ENCODE results near the gene RHOA. TPM values are rescaled to one million over a fixed set of nuclear protein-coding genes. Genes with fewer than 3 reads are reported as not detected.

The RHOA gene
- total and polyA plus RNA-seq, 2 of the 8 experiments (the other 6 are each of a cell fraction or from before 2014, with no cell fraction given) = 176 to 397 TPM

GRCh38 chr3:49324768-49325167 is 87.0 kb downstream of the RHOA start:
- Histone ChIP-seq H4K20me1 (replicated peaks in 1 of 2; ENCODE audit: control insufficient read depth in 1 of 2, insufficient read depth in 2 of 2, low read length in 2 of 2) (no peaks in the 10 kb centered on the region), H2AFZ (ENCODE audit: low read length) (no peak overlapping the region), H2BK20ac (ENCODE audit: low read length) (no peak overlapping the region), H4K91ac (replicated peaks; ENCODE audit: insufficient read length, low read length) (no peak overlapping the region), H3K27ac (ENCODE audit: low read depth, low read length) (no peak overlapping the region), H4K5ac (ENCODE audit: insufficient read length, low read depth, low read length) (no peak overlapping the region), H3K56ac (replicated peaks; ENCODE audit: insufficient read length, low read depth, low read length) (no peak overlapping the region), H3K4ac (replicated peaks; ENCODE audit: insufficient read length, low read depth, low read length) (no peak overlapping the region), H4K8ac (ENCODE audit: extremely low read depth, insufficient read depth, low read length) (no peak overlapping the region; the same call in 1 of the 2 replicates), H3K27me3 (replicated peaks in 1 of 4; ENCODE audit: control insufficient read depth in 3 of 4, extremely low read depth in 1 of 4, insufficient read depth in 3 of 4, low read length in 3 of 4) (no peaks in the 10 kb centered on the region), H3K23ac (ENCODE audit: insufficient read length) (no peak overlapping the region), H2AK5ac (ENCODE audit: low read depth, low read length) (no peak overlapping the region), H3K79me2 (ENCODE audit: control insufficient read depth in 1 of 2, insufficient read depth in 2 of 2, low read length in 2 of 2) (no peaks in the 10 kb centered on the region), H2BK15ac (ENCODE audit: low read length) (no peak overlapping the region), H3K9ac (replicated peaks in 1 of 4; ENCODE audit: extremely low read depth in 1 of 4, low read depth in 3 of 4, low read length in 3 of 4) (no peak overlapping the region), H3K79me1 (ENCODE audit: low read depth, low read length) (no peaks in the 10 kb centered on the region), H3K9me3 (ENCODE audit: insufficient read depth in 2 of 2, low read depth in 1 of 2, low read length in 1 of 2) (no peaks in the 10 kb centered on the region), H3K23me2 (ENCODE audit: low read depth, low read length) (no peaks in the 10 kb centered on the region), H3K18ac (ENCODE audit: extremely low read depth, low read length) (no peak overlapping the region), H2BK12ac (ENCODE audit: low read depth, low read length) (no peak overlapping the region), H3K4me1 (replicated peaks in 1 of 4; ENCODE audit: control insufficient read depth in 3 of 4, insufficient read depth in 4 of 4, low read length in 3 of 4) (no peaks in the 10 kb centered on the region), H3K14ac (ENCODE audit: insufficient read length) (no peak overlapping the region), H3K4me2 (ENCODE audit: insufficient read depth in 1 of 2, low read depth in 2 of 2, low read length in 2 of 2) (no peak overlapping the region), H3K36me3 (ENCODE audit: control insufficient read depth in 2 of 4, insufficient read depth in 4 of 4, low read length in 3 of 4) (peaks cover 0 to 29% (median 16%) of the 10 kb centered on the region in 4 experiments; a peak in 6 of 8 replicates), H3K4me3 (ENCODE audit: extremely low read depth in 1 of 4, insufficient read depth in 2 of 4, low read depth in 3 of 4, low read length in 4 of 4) (no peak overlapping the region), H2BK5ac (ENCODE audit: low read depth, low read length) (no peak overlapping the region), H2BK120ac (replicated peaks; ENCODE audit: low read depth, low read length) (no peak overlapping the region)
- ChIA-PET POLR2A (ENCODE audit: partially characterized antibody) (interaction anchor here (0.9 to 3.0 kb wide), 4 partner anchors 12 to 231 kb away, joined by 3 to 9 read pairs (median 4); partner anchors contain the start of genes QRICH1, RHOA, TCTA and USP4), CTCF (ENCODE audit: partially characterized antibody) (interaction anchor here (0.6 to 2.7 kb wide), 6 partner anchors 8 to 288 kb away, joined by 3 to 13 read pairs (median 4); no protein-coding TSS in a partner anchor)
- DNase-seq (ENCODE audit: low read depth in 1 of 2, low spot score in 2 of 2) (no peak), FAIRE-seq (no peak)
- WGBS, 2 experiments (ENCODE audit: extremely low coverage in 1 of 2, insufficient coverage in 1 of 2, insufficient read length in 1 of 2, insufficient replicate concordance in 2 of 2, low coverage in 1 of 2, low lambda C conversion rate in 2 of 2, missing lambda C conversion rate in 1 of 2) = 92% methylated on average over 7 of the region's 7 CpGs; no CpG with 5 or more reads in 1 of the 2 experiments
- TF ChIP-seq RNF2 (IDR thresholded peaks at IDR 0.05; ENCODE audit: borderline replicate concordance, low read depth, low read length, missing control alignments, poor library complexity, severe bottlenecking) (no peak), NRF1 (IDR thresholded peaks at IDR 0.05; ENCODE audit: low read depth, low read length) (no peak), SIX5 (IDR thresholded peaks at IDR 0.05; ENCODE audit: low read depth, low read length) (no peak), MAX (IDR thresholded peaks at IDR 0.05) (no peak), NANOG (IDR thresholded peaks at IDR 0.05; ENCODE audit: insufficient read depth, low read depth, low read length, poor library complexity, severe bottlenecking) (no peak), RXRA (IDR thresholded peaks at IDR 0.05; ENCODE audit: insufficient read depth, low read depth, low read length) (no peak), ASH2L (IDR thresholded peaks at IDR 0.05; ENCODE audit: low read length) (no peak), BCL11A (IDR thresholded peaks at IDR 0.05; ENCODE audit: low read depth in 2 of 2, low read length in 2 of 2) (no peak), RBBP5 (IDR thresholded peaks at IDR 0.05; ENCODE audit: borderline replicate concordance, low read depth, low read length) (no peak), EP300 (IDR thresholded peaks at IDR 0.05; ENCODE audit: borderline replicate concordance in 1 of 2, low read depth in 2 of 2, low read length in 2 of 2) (no peak), BRCA1 (IDR thresholded peaks at IDR 0.05; ENCODE audit: low read depth, low read length) (no peak), POLR2A (IDR thresholded peaks at IDR 0.05; ENCODE audit: control extremely low read depth in 1 of 2, low read depth in 2 of 2, low read length in 2 of 2) (no peak), KDM5A (IDR thresholded peaks at IDR 0.05; ENCODE audit: low read length) (no peak), RFX5 (IDR thresholded peaks at IDR 0.05; ENCODE audit: borderline replicate concordance, low read depth, low read length) (no peak)
